ENCODE results near the gene COQ3. TPM values are rescaled to one million over a fixed set of nuclear protein-coding genes. Genes with fewer than 3 reads are reported as not detected.

Gene COQ3
- polyA plus RNA-seq, 1 donor (not counting 4 experiments of a cell fraction or from before 2014, with no cell fraction given), result 21.2 TPM

- no peak overlapping the region for H3K4me3 ChIP-seq (ENCODE audit: control insufficient read depth in 2 of 3, extremely low read depth in 1 of 3, insufficient read depth in 2 of 3, low read depth in 1 of 3, low read length in 3 of 3)
- FAIRE-seq, result no peak
Observed at GRCh38 chr6:99347804-99348203, 46.2 kb downstream of the COQ3 start.

GRCh38 chr6:99346595-99346994 lies 47.4 kb downstream of the COQ3 start:
- dilution Hi-C loops (cut with MboI; ENCODE audit: extremely low pct_ligation_motif_present, low sequenced_read_pairs), result no loop called here
- Histone ChIP-seq H3K36me3 (ENCODE audit: control insufficient read depth in 2 of 2, extremely low read depth in 1 of 2, insufficient read depth in 2 of 2, low read length in 2 of 2) (no peaks in the 10 kb centered on the region), H3K4me3 (ENCODE audit: control insufficient read depth in 2 of 3, extremely low read depth in 1 of 3, insufficient read depth in 2 of 3, low read depth in 1 of 3, low read length in 3 of 3) (no peak overlapping the region), H3K9me3 (ENCODE audit: control insufficient read depth, low read depth, low read length) (no peaks in the 10 kb centered on the region), H4K20me1 (ENCODE audit: control insufficient read depth, extremely low read depth, insufficient read depth, low read length) (no peaks in the 10 kb centered on the region), H3K79me2 (ENCODE audit: control insufficient read depth, insufficient read depth, low read length) (no peaks in the 10 kb centered on the region), H3K9ac (ENCODE audit: control insufficient read depth, extremely low read depth, insufficient read depth, low read length) (no peak overlapping the region), H3K27ac (ENCODE audit: control insufficient read depth, insufficient read depth, low read length) (no peak overlapping the region), H3K4me2 (ENCODE audit: control insufficient read depth, extremely low read depth, insufficient read depth, low read depth, low read length) (no peak overlapping the region), H3K9me1 (ENCODE audit: control insufficient read depth, extremely low read depth, insufficient read depth, low read length) (no peaks in the 10 kb centered on the region), H2AFZ (ENCODE audit: control insufficient read depth, low read length) (no peak overlapping the region), H3K4me1 (ENCODE audit: control insufficient read depth, extremely low read depth, insufficient read depth, low read length) (peaks cover 22% of the 10 kb centered on the region), H3K27me3 (ENCODE audit: control insufficient read depth, extremely low read depth, insufficient read depth, low read length) (no peaks in the 10 kb centered on the region)
- TF ChIP-seq CTCF (optimal IDR thresholded peaks at IDR 0.05 in 1 of 3, IDR thresholded peaks at IDR 0.05 in 1 of 3, conservative IDR thresholded peaks at IDR 0.05 in 1 of 3; ENCODE audit: extremely low read depth in 1 of 3, insufficient read depth in 2 of 3, low read length in 3 of 3) (no peak), EZH2 (IDR thresholded peaks at IDR 0.05; ENCODE audit: low read length) (no peak)
- FAIRE-seq, result no peak
- no peak for DNase-seq (ENCODE audit: low read depth, low spot score)

More at GRCh38 chr6:99347804-99348203, 46.2 kb downstream of the COQ3 start:
- Histone ChIP-seq H3K4me2 (ENCODE audit: control insufficient read depth, extremely low read depth, insufficient read depth, low read depth, low read length) (no peak overlapping the region), H3K27me3 (ENCODE audit: control insufficient read depth, extremely low read depth, insufficient read depth, low read length) (no peaks in the 10 kb centered on the region), H3K9ac (ENCODE audit: control insufficient read depth, extremely low read depth, insufficient read depth, low read length) (no peak overlapping the region), H3K36me3 (ENCODE audit: control insufficient read depth in 2 of 2, extremely low read depth in 1 of 2, insufficient read depth in 2 of 2, low read length in 2 of 2) (no peaks in the 10 kb centered on the region), H2AFZ (ENCODE audit: control insufficient read depth, low read length) (no peak overlapping the region), H4K20me1 (ENCODE audit: control insufficient read depth, extremely low read depth, insufficient read depth, low read length) (no peaks in the 10 kb centered on the region), H3K9me1 (ENCODE audit: control insufficient read depth, extremely low read depth, insufficient read depth, low read length) (no peaks in the 10 kb centered on the region), H3K79me2 (ENCODE audit: control insufficient read depth, insufficient read depth, low read length) (no peaks in the 10 kb centered on the region), H3K27ac (ENCODE audit: control insufficient read depth, insufficient read depth, low read length) (no peak overlapping the region), H3K9me3 (ENCODE audit: control insufficient read depth, low read depth, low read length) (no peaks in the 10 kb centered on the region), H3K4me1 (ENCODE audit: control insufficient read depth, extremely low read depth, insufficient read depth, low read length) (peaks cover 22% of the 10 kb centered on the region)
- no peak for TF ChIP-seq CTCF (optimal IDR thresholded peaks at IDR 0.05 in 1 of 3, IDR thresholded peaks at IDR 0.05 in 1 of 3, conservative IDR thresholded peaks at IDR 0.05 in 1 of 3; ENCODE audit: extremely low read depth in 1 of 3, insufficient read depth in 2 of 3, low read length in 3 of 3)
- no peak for TF ChIP-seq EZH2 (IDR thresholded peaks at IDR 0.05; ENCODE audit: low read length)
- no peak for DNase-seq (ENCODE audit: low read depth, low spot score)
- dilution Hi-C loops (cut with MboI; ENCODE audit: extremely low pct_ligation_motif_present, low sequenced_read_pairs), result no loop called here

Measured in keratinocyte (primary cell).